Activated T-cell treated with anti-CD3 and anti-CD28 coated beads, Interleukin-2, amount 50 U/mL, for 24 hours (primary cell): ENCODE measurements around the gene SUPT3H.

Experiments
- DNase-seq: peaks from one replicate; pipeline ENCODE4 v3.0.0-alpha.2; 2020
- H3K27ac Mint-ChIP-seq: 2 replicates; pipeline ENCODE4 v1.8.0; 2020; ENCODE audit warnings: mild to moderate bottlenecking, mixed read lengths
- H3K27me3 Mint-ChIP-seq: 2 replicates; pipeline ENCODE4 v1.8.0; 2020; ENCODE audit warnings: mixed read lengths
- H3K36me3 Mint-ChIP-seq: 2 replicates; pipeline ENCODE4 v1.8.0; 2020; ENCODE audit warnings: low read depth, mixed read lengths
- H3K4me1 Mint-ChIP-seq: 2 replicates; pipeline ENCODE4 v1.8.0; 2020; ENCODE audit warnings: low read depth, mixed read lengths
- H3K4me3 Mint-ChIP-seq: 2 replicates; pipeline ENCODE4 v1.8.0; 2020; ENCODE audit warnings: mild to moderate bottlenecking, moderate library complexity, mixed read lengths
- H3K9me3 Mint-ChIP-seq: 2 replicates; pipeline ENCODE4 v1.8.0; 2020; ENCODE audit warnings: mixed read lengths

SUPT3H gene

DNA sequence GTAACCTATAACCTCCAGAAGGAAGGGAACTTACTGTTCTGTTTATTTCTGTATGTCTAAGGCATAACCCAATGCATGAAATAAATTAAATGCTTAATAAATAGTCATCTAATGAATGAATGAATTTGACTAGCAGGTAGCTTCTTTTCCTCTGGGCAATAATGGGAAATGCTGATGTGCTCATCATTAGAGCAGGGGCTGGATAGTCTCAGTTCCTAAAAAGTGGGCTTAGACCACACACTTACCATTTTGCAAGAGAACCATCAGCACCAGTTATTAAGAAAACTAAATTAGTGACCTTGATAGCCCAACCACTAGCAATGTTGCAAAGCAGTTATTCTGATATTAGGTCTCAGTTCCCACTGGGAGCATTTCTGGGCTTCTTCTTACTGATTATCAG is 540.5 kb downstream of the SUPT3H start:
- Mint-ChIP-seq H3K9me3 (no peaks in the 10 kb centered on the region), H3K4me3 (no peak overlapping the region), H3K27ac (no peak overlapping the region), H3K4me1 (peaks cover 4% of the 10 kb centered on the region), H3K27me3 (no peaks in the 10 kb centered on the region), H3K36me3 (no peaks in the 10 kb centered on the region)
- no peak for DNase-seq

DNA sequence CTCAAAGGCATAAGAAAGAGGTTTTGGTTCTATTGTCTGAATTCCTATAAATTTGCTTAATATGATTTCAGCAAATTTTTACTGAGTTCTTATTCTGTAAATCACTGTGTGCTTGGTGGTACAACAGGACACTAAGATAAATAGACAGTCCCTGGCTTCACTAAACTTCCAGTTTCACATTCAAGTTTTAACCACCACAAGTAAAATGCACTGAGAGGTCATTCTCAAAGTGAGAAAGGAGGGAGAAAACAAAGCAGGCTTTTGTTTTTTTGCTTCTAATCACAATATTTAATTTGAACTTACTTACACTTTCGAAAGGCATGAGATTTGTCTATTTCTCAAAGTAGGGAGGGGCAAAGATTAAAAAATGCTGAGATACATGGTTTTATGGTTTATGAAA is 544.5 kb downstream of the SUPT3H start:
- Mint-ChIP-seq H3K4me1 (peaks cover 26% of the 10 kb centered on the region), H3K9me3 (no peaks in the 10 kb centered on the region), H3K4me3 (no peak overlapping the region), H3K36me3 (peaks cover 6% of the 10 kb centered on the region), H3K27me3 (no peaks in the 10 kb centered on the region), H3K27ac (no peak overlapping the region)
- DNase-seq = no peak

DNA sequence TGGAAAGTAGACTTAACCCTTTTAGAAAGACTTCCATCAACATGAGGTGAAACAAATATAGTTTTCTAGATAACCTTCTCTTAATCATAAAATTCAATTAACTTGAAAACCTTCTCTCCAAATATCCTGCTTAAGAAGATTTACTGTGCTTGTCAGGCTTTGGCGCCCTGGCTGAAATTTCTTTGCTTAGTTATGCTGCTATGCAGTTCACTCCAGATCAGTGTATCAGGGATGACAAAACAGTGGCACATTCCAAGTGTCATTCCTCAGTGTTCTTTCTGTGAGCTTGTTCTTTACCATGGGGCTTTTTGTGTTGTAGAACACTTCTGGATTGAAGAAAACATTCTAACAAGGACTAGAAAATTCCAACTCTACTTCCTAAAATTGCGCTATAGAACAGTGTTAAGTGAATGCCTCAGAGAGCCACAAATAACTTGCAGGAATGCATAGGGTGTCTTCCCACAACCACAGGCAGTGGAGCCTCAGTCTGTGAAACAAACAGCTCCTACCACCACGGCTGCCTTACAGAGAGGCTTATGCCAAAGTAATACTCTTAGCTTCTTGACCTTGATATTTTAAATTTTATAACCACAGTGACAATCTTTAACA is 546.6 kb downstream of the SUPT3H start:
- Mint-ChIP-seq H3K36me3 (peaks cover 12% of the 10 kb centered on the region), H3K27ac (no peak overlapping the region)

DNA sequence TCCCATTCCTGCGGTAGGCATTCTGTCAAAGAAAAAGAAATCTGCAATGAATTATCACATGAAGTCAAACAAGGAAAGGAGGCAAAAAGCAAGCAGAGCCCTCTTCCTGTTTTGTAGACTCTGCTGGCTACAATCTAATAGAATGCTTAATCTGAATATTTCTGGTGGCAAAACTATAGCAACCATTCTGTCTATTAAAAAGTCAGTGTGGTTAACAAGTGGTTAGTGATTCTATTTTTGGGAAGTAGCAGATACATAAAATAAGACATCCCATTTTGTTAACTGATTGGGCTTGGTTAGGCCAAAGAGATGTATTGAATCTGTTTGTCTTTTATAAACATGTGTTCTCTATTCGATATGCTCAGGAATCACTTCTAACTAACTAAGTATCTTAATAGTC is 547.9 kb downstream of the SUPT3H start:
- peaks cover 17% of the 10 kb centered on the region for H3K36me3 Mint-ChIP-seq
- H3K27me3 Mint-ChIP-seq = no peaks in the 10 kb centered on the region
- no peak overlapping the region for H3K27ac Mint-ChIP-seq
- H3K4me1 Mint-ChIP-seq = peaks cover 26% of the 10 kb centered on the region
- DNase-seq = no peak
- no peak overlapping the region for H3K4me3 Mint-ChIP-seq
- no peaks in the 10 kb centered on the region for H3K9me3 Mint-ChIP-seq

More for the DNA sequence above, 546.6 kb downstream of the SUPT3H start:
- no peak for DNase-seq
- Mint-ChIP-seq H3K27me3 (no peaks in the 10 kb centered on the region), H3K4me3 (no peak overlapping the region), H3K9me3 (no peaks in the 10 kb centered on the region), H3K4me1 (peaks cover 26% of the 10 kb centered on the region)

DNA sequence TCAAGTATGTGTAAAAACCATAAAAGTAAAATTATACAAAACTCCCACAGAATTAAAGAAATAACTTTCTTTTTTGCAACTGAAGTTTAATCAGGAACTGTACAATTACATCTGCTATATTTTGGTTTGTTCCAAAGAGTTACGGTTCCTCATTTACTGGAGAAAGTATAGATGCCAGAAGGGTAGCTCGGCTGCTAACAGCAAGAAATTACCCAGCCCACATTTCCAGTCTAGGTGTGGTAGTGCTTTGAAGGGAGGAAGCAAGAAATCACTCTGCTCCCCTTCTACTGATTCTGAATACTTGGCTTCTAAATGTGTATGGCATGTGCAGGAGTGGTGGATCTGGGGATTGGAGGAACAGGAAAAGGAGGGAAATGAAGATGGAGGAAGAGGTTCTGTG is 549.0 kb downstream of the SUPT3H start:
- DNase-seq = no peak

DNA sequence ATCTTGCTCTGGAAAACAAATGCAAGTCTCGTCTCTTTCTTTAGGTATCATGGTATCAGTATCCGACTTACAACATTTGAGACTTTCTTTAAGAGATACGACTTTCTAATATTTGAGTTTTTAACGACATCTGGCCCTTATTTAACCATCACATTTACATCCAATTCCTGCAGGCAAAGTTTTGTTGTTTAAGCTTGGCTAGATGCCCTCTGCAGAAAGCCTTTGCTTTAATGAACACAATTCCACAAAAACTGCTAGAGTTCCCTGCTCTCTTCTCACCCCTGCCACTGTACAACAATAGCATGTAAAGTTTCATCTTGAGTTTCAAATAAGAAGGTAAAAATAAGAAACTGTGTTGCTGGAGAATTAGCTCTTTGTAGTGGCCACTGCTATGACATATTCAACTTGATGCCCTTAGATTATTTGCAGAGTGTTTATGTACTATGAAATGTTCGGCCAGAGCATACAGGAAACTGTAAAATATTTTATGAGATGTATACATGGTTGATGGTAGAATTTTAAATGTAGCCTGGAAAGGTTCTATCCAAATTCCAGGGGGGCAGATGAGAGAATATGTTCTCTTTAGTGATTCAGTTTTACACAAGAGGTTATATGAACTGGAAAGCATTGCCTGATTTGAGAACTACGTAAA is 551.6 kb downstream of the SUPT3H start:
- Mint-ChIP-seq H3K27ac (no peak overlapping the region), H3K36me3 (peaks cover 17% of the 10 kb centered on the region), H3K27me3 (no peaks in the 10 kb centered on the region), H3K9me3 (no peaks in the 10 kb centered on the region), H3K4me3 (no peak overlapping the region), H3K4me1 (peaks cover 24% of the 10 kb centered on the region)
- DNase-seq = no peak

More for the DNA sequence above, 549.0 kb downstream of the SUPT3H start:
- Mint-ChIP-seq H3K4me1 (peaks cover 26% of the 10 kb centered on the region), H3K36me3 (peaks cover 17% of the 10 kb centered on the region), H3K27ac (peak overlapping the region; percentile 55), H3K9me3 (no peaks in the 10 kb centered on the region), H3K4me3 (no peak overlapping the region), H3K27me3 (no peaks in the 10 kb centered on the region)

DNA sequence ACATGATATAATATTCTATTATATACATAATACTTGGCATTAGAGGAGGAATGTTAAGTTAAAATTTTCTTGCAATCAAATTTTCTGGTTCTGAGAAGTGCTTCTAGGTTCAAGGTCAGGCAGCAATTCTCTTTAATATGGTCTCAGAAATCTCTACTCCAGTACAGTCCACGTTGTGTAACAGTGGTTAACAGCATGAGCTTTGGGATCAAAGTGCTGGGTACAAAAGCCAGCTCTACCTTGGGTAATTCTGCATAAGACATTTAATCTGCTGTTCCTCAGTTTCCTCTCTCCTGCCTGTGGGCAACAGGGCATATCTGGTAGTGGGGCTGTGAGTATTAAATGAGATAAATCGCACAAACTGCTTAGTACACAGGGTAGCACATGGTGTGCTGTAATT is 552.5 kb downstream of the SUPT3H start:
- Mint-ChIP-seq H3K9me3 (no peaks in the 10 kb centered on the region), H3K4me3 (no peak overlapping the region), H3K4me1 (peaks cover 19% of the 10 kb centered on the region), H3K36me3 (peaks cover 17% of the 10 kb centered on the region), H3K27ac (no peak overlapping the region), H3K27me3 (no peaks in the 10 kb centered on the region)
- DNase-seq = no peak

DNA sequence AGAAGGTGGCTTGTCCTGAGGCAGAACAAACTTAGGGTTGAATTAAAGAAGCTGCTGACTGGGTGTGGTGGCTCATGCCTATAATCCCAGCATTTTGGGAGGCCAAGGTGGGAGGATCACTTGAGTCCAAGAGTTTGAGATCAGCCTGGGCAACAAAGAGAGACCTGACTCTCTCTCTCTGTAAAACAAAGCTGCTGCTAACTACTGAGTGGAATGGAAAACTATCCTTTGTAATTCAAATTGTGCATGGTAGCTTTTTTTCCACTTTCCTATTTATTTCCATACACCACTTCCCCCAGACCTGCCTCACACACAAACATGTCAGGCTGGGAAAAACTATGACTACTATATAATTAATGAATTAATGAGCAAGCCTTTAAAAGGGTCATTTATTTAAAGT is 553.2 kb downstream of the SUPT3H start:
- DNase-seq = no peak
- H3K4me3 Mint-ChIP-seq = no peak overlapping the region
- no peaks in the 10 kb centered on the region for H3K27me3 Mint-ChIP-seq
- no peaks in the 10 kb centered on the region for H3K9me3 Mint-ChIP-seq
- no peak overlapping the region for H3K27ac Mint-ChIP-seq
- H3K36me3 Mint-ChIP-seq = peaks cover 17% of the 10 kb centered on the region
- H3K4me1 Mint-ChIP-seq = peaks cover 13% of the 10 kb centered on the region

DNA sequence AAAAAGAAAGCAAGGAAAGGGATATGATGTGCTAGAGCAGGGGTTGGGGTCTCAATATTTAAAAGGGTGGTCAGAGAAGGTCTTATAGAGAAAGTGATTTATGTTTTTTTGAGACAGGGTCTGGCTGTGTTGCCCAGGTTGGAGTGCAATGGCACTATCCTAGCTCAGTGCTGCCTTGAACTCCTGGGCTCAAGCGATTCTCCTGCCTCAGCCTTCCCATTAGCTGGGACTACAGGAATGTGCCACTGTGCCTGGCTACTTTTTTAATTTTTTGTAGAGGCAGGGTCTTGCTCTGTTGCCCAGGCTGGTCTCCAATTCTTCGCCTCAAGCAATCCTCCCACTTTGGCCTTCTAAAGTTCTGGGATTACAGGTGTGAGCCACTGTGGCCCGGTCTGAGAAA is 557.0 kb downstream of the SUPT3H start:
- peaks cover 5% of the 10 kb centered on the region for H3K9me3 Mint-ChIP-seq
- no peak overlapping the region for H3K27ac Mint-ChIP-seq
- no peak for DNase-seq
- no peaks in the 10 kb centered on the region for H3K27me3 Mint-ChIP-seq
- H3K4me1 Mint-ChIP-seq = no peaks in the 10 kb centered on the region
- H3K4me3 Mint-ChIP-seq = no peak overlapping the region
- H3K36me3 Mint-ChIP-seq = peaks cover 7% of the 10 kb centered on the region

DNA sequence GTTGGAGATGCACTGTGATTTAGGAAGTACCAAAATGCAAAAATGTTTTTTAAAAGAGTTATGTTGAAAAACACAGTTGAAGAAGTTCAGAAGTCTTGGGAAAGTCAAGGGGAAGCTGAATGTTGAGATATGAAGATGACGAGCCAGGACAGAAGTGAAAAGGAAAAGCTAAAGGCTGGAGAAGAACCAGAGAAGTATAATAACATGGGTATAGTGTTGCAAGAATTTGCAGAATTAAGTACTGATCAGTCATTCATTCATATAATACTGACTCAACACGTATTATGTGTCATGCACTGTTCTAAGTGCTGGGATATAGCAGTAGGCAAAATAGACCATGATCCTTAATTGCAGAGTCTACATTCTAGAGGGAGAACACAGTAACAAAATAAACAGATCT is 557.4 kb downstream of the SUPT3H start:
- peaks cover 5% of the 10 kb centered on the region for H3K9me3 Mint-ChIP-seq
- no peak overlapping the region for H3K4me3 Mint-ChIP-seq
- peaks cover 3% of the 10 kb centered on the region for H3K36me3 Mint-ChIP-seq
- H3K27ac Mint-ChIP-seq = no peak overlapping the region
- DNase-seq = no peak
- H3K4me1 Mint-ChIP-seq = no peaks in the 10 kb centered on the region
- no peaks in the 10 kb centered on the region for H3K27me3 Mint-ChIP-seq

DNA sequence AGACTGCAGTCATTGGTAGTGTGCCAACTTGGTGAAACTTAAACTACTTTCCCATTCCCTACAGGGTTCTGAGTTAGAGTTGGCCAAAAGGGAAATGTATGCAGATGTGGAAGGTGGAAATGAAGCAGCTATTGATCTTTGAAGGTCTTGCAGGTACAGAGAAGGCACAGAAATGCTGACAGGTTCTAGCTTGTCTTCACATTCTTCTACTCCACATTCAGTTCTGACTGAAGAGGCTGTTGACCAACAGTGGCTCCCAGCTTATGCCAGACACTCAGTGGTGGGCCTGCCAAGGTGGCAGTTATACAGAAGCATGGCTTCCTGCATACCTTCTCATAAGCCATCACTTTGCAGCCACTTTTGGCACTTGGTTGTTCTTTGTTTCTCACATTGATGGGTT is 566.3 kb downstream of the SUPT3H start:
- DNase-seq = no peak
- Mint-ChIP-seq H3K36me3 (peaks cover 7% of the 10 kb centered on the region), H3K9me3 (peaks cover 1% of the 10 kb centered on the region), H3K27me3 (no peaks in the 10 kb centered on the region), H3K4me1 (peaks cover 20% of the 10 kb centered on the region), H3K27ac (no peak overlapping the region), H3K4me3 (no peak overlapping the region)

DNA sequence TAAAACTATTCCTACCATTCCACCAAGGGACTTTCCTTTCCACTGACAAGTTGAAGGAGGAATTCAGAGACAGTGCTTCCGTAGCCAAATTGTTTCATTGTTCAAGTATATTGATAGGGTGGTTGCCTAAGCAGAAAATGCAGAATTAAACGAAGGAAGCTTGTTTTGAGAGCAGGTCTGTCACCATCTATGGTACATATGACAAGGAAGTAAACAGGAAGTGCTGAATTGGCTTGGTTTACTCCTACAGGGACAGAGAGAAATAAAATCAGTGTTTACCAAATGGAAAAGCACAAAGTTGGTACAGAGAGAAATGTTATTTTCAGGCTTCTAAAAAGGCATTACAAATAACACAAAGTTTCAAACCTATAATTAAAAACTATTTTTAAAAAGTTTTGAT is 568.5 kb downstream of the SUPT3H start:
- H3K4me3 Mint-ChIP-seq = no peak overlapping the region
- no peak for DNase-seq
- H3K27me3 Mint-ChIP-seq = no peaks in the 10 kb centered on the region
- peaks cover 20% of the 10 kb centered on the region for H3K4me1 Mint-ChIP-seq
- H3K36me3 Mint-ChIP-seq = peaks cover 6% of the 10 kb centered on the region
- H3K27ac Mint-ChIP-seq = no peak overlapping the region
- H3K9me3 Mint-ChIP-seq = no peaks in the 10 kb centered on the region

DNA sequence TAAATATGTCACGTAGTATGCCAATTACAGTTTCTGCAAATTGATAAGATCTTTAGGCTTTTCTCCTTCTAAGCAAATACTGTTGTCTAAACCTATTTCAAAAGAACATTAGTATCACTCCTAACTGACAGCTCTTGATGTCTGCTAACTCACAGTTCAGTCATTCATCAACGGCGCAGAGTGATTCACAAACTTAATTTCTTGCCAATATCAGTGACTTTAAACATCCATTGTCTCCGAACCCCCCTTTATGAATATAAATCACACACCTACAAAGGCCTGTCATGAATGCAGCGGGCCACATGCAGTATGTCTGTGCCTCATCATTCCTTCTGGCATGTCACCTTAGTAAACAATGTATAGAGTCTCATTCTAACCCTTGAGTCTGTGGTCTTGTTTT is 569.6 kb downstream of the SUPT3H start:
- Mint-ChIP-seq H3K27ac (no peak overlapping the region), H3K9me3 (no peaks in the 10 kb centered on the region), H3K4me3 (no peak overlapping the region), H3K27me3 (no peaks in the 10 kb centered on the region), H3K36me3 (peaks cover 2% of the 10 kb centered on the region), H3K4me1 (peaks cover 20% of the 10 kb centered on the region)
- no peak for DNase-seq

DNA sequence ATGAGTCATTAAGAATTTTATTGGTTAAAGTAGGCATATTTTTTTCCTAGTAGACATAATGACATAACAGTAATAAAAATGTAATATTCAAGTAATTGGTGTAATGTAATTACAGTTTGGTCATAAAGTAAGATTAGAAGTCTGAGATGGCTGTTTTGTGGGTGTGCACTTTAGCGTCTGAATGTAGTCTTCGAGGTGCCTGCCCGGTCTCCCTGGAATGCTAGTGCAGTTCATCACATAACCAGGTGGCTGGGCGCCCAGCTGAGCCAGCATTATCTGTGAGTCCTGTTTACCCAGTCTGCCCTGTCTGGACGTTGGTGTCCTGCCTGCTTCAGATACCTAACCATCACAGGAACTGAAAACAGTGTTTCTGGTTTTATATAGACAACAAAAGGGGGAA is 571.1 kb downstream of the SUPT3H start:
- H3K4me3 Mint-ChIP-seq = no peak overlapping the region
- peaks cover 17% of the 10 kb centered on the region for H3K4me1 Mint-ChIP-seq
- H3K9me3 Mint-ChIP-seq = no peaks in the 10 kb centered on the region
- H3K27me3 Mint-ChIP-seq = no peaks in the 10 kb centered on the region
- H3K27ac Mint-ChIP-seq = no peak overlapping the region
- H3K36me3 Mint-ChIP-seq = peaks cover 2% of the 10 kb centered on the region
- DNase-seq = no peak

DNA sequence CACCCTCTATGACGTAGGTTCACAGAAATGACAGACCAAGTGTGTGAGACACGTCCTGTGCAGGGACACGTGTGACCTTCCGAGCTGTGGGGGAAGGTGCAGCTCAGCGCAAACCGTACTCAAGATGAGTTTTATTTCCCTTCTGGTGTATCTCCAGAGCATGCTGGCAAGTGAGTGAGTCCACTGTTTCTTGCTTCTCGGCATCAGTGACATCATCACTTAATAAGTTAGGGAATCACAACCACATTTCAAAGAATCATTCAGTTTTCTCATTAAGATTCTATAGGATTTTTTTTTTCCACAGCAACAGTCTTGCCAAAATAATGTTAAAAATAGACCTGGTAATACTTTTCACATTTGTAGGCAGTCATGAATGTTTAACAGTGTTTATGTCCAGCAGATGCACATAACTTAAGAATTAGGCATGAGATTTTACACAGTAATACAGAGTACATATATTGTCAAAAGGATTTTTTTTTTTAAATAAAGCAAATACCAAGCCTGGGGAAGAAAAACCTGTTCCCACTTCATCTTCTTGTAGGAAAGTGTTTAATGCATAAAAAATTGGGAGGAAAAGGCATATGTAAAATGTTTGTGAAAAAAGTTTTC is 572.4 kb downstream of the SUPT3H start:
- Mint-ChIP-seq H3K4me3 (no peak overlapping the region), H3K9me3 (no peaks in the 10 kb centered on the region), H3K27ac (no peak overlapping the region), H3K4me1 (peaks cover 12% of the 10 kb centered on the region), H3K36me3 (peaks cover 2% of the 10 kb centered on the region), H3K27me3 (no peaks in the 10 kb centered on the region)
- no peak for DNase-seq
